Measurements from ENCODE around the gene WDFY1. TPM values are rescaled to one million over a fixed set of nuclear protein-coding genes. Genes with fewer than 3 reads are reported as not detected.

WDFY1 gene
- 86.4 and 170 TPM in 2 replicates for total RNA-seq

GRCh38 chr2:223944703-223945531 is at the start of gene WDFY1:
WDFY1 (minus strand) TSS chr2:223945335; CDS start chr2:223945284, 51 bp downstream.

GRCh38 chr2:223957092-223957851 is 12.1 kb upstream of the WDFY1 start, which contains the start of gene MRPL44:
MRPL44 (plus strand) TSS chr2:223957463; CDS start chr2:223957473, 10 bp downstream.

GRCh38 chr2:223837287-223838061 is 107.7 kb downstream of the WDFY1 start, which contains the start of gene AP1S3:
AP1S3 (minus strand) TSS chr2:223837582; CDS start chr2:223837450, 132 bp downstream.

Other genes starting within 250 kb of the WDFY1 start
- gene AP1S3, start 107.8 kb downstream of the WDFY1 start, total RNA-seq, result 0.26 and 1.6 TPM in 2 replicates
- gene MRPL44, start 12.1 kb upstream of the WDFY1 start, total RNA-seq, result 14.9 and 23.0 TPM in 2 replicates
- 149 and 206 TPM in 2 replicates for gene SERPINE2, start 94.0 kb upstream of the WDFY1 start, total RNA-seq